AG04450 (cell line): ENCODE results near the gene E2F2. TPM values are rescaled to one million over a fixed set of nuclear protein-coding genes. Genes with fewer than 3 reads are reported as not detected.
"Not testable (repeated sequence)": the region's sequence is repeated elsewhere in the genome, so short reads cannot be mapped to it uniquely, and the experiment has no call there.

ENCODE experiments used
- CTCF ChIA-PET: fragments of 300-600, 350-600 bp; formaldehyde crosslinking; extraction: SDS; loops from one replicate; lab custom pipeline; 2022; ENCODE audit warnings: antibody characterized with exemption, inconsistent platforms; lab: Charles Lee
- POLR2A ChIA-PET: fragments of 350-600 bp; formaldehyde crosslinking; extraction: SDS; loops from one replicate; lab custom pipeline; 2021; ENCODE audit warnings: antibody characterized with exemption, inconsistent platforms; lab: Yijun Ruan, JAX
- DNase-seq: peaks from one replicate; pipeline ENCODE4 v3.0.0-alpha.2; 2011; ENCODE audit warnings: low read depth, low spot score
- H3K27ac ChIP-seq: one replicate; pipeline ENCODE4 v1.5.1; 2012; ENCODE audit warnings: low read depth, low read length, control low read depth
- H3K27me3 ChIP-seq: one replicate; pipeline ENCODE4 v1.6.0; 2012; ENCODE audit warnings: low read length; ENCODE audit not compliant: control insufficient read depth, insufficient read depth
- H3K4me3 ChIP-seq: 2 replicates; pipeline ENCODE4 v1.5.1; 2011; ENCODE audit warnings: mild to moderate bottlenecking, low read depth, low read length, control low read depth
- H3K9me3 ChIP-seq: 2 replicates; pipeline ENCODE4 v1.5.1; 2012; ENCODE audit warnings: low read length; ENCODE audit not compliant: control insufficient read depth, insufficient read depth
- CTCF ChIP-seq: IDR thresholded peaks from 2 replicates; pipeline ENCODE4 v1.5.1; 2011; ENCODE audit warnings: low read depth, low read length, control low read depth, inconsistent platforms
- polyA plus RNA-seq: library from polyadenylated mRNA; depleted of rRNA; stranded (reverse); fragments of >200 nt; gene quantifications from 2 replicates; pipeline ENCODE4 v1.2.3, GENCODE V29; 2011

E2F2 gene
- polyA plus RNA-seq, 1 experiment = 0.06 TPM

- ChIA-PET POLR2A (interaction anchor here (0.6 to 1.3 kb wide), 4 partner anchors 13 to 195 kb away, joined by 3 to 7 read pairs (median 4); partner anchors contain the start of genes ASAP3 and RPL11), CTCF (interaction anchor here (0.5 to 6.2 kb wide), 41 partner anchors 8 to 1690 kb away, joined by 3 to 142 read pairs (median 5); partner anchors contain the start of genes ASAP3, E2F2 and RPL11)
- DNase-seq = no peak
- Histone ChIP-seq H3K9me3 (no peaks in the 10 kb centered on the region), H3K27ac (no peak overlapping the region), H3K4me3 (no peak overlapping the region), H3K27me3 (peaks cover 3% of the 10 kb centered on the region)
- TF ChIP-seq CTCF = no peak
Observed at GRCh38 chr1:23496490-23497181, 34.4 kb downstream of the E2F2 start.

GRCh38 chr1:23494836-23495235, 36.2 kb downstream of the E2F2 start:
- H3K4me3 ChIP-seq, POLR2A ChIA-PET, H3K27ac ChIP-seq, H3K9me3 ChIP-seq, H3K27me3 ChIP-seq, DNase-seq: not testable (repeated sequence)
- CTCF ChIA-PET = interaction anchor here (6.0 to 6.2 kb wide), 2 partner anchors 11 to 45 kb away, joined by 71 to 142 read pairs; partner anchors contain the start of gene ASAP3

- POLR2A ChIA-PET, H3K4me3 ChIP-seq, H3K27me3 ChIP-seq, H3K9me3 ChIP-seq, H3K27ac ChIP-seq, DNase-seq: not testable (repeated sequence)
- CTCF ChIA-PET = interaction anchor here (1.2 kb wide), 1 partner anchor 145 kb away, joined by 3 read pairs; no protein-coding TSS in a partner anchor
Observed at GRCh38 chr1:23492776-23493175, 38.3 kb downstream of the E2F2 start.

- no peak for DNase-seq
- TF ChIP-seq CTCF = no peak
- Histone ChIP-seq H3K27me3 (peaks cover 6% of the 10 kb centered on the region), H3K27ac (no peak overlapping the region), H3K9me3 (no peaks in the 10 kb centered on the region), H3K4me3 (no peak overlapping the region)
- POLR2A ChIA-PET = no interaction called here
- CTCF ChIA-PET = no interaction called here
Observed at GRCh38 chr1:23492132-23492720, 38.8 kb downstream of the E2F2 start.

GRCh38 chr1:23489842-23490241, 41.2 kb downstream of the E2F2 start:
- ChIA-PET POLR2A (no interaction called here), CTCF (interaction anchor here (0.6 kb wide), 1 partner anchor 8 kb away, joined by 3 read pairs; no protein-coding TSS in a partner anchor)
- DNase-seq = no peak
- Histone ChIP-seq H3K4me3 (no peak overlapping the region), H3K27ac (no peak overlapping the region), H3K27me3 (peaks cover 3% of the 10 kb centered on the region), H3K9me3 (no peaks in the 10 kb centered on the region)
- TF ChIP-seq CTCF = no peak

GRCh38 chr1:23485002-23485332, 46.1 kb downstream of the E2F2 start:
- Histone ChIP-seq H3K4me3 (peak overlapping the region; percentile 81), H3K27ac (no peak overlapping the region), H3K27me3 (no peaks in the 10 kb centered on the region), H3K9me3 (no peaks in the 10 kb centered on the region)
- no peak for DNase-seq
- ChIA-PET POLR2A (interaction anchor here (0.6 to 2.7 kb wide), 4 partner anchors 10 to 141 kb away, joined by 3 to 13 read pairs (median 7); partner anchors contain the start of gene HNRNPR), CTCF (interaction anchor here (6.9 kb wide), 1 partner anchor 12 kb away, joined by 71 read pairs; no protein-coding TSS in a partner anchor)
- TF ChIP-seq CTCF = no peak
